ENCODE measurements around the gene CHST11. TPM values are rescaled to one million over a fixed set of nuclear protein-coding genes. Genes with fewer than 3 reads are reported as not detected.

Gene CHST11
- total and polyA plus RNA-seq, 2 of the 4 experiments (the other 2 are of a cell fraction) = 1.4 to 2.7 TPM

DNA sequence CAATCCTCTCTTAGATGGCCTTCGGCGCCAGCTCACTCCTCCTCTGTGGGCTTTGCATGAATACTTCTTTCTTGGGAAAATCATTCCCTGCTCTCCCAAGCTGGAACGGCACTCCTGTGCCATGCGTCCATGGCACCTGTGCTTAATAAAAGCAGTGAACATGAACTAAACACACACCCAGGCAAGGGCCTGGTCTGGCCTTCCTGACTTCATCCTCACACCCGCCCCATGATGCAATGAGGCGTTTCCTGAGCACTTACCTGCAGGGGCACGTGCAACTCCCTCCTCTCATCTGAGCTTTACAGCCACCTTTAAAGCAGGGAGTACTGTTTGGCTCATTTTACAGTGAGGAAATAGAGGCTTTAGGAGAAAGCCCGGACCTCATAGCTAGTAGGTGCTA, 281.6 kb downstream of the CHST11 start:
- 100% methylated on average over 1 of the region's 8 CpGs; no CpG with 5 or more reads in 1 of the 2 experiments for WGBS, 2 experiments (ENCODE audit: extremely low coverage in 2 of 2, insufficient read length in 1 of 2)
- no TSS peak for BruUV-seq (replicated peaks)
- Histone ChIP-seq H3K27me3 (ENCODE audit: control insufficient read depth, insufficient read depth, low read length) (peaks cover 12% of the 10 kb centered on the region), H3K18ac (ENCODE audit: low read depth, low read length) (no peak overlapping the region), H3K4me3 (ENCODE audit: insufficient read depth, low read depth, low read length) (no peak overlapping the region), H2AK9ac (replicated peaks; ENCODE audit: low read depth, low read length, poor library complexity) (no peak overlapping the region), H2AK5ac (ENCODE audit: low read depth, low read length) (no peak overlapping the region), H2BK15ac (ENCODE audit: low read depth, low read length) (no peak overlapping the region), H3K27ac (ENCODE audit: insufficient read depth, low read length) (no peak overlapping the region), H3K9me1 (ENCODE audit: insufficient read depth, low read length) (peaks cover 3% of the 10 kb centered on the region; the same call in 1 of the 2 replicates), H3K9me3 (ENCODE audit: control insufficient read depth, insufficient read depth, low read length) (no peaks in the 10 kb centered on the region), H4K20me1 (ENCODE audit: insufficient read depth, low read length) (no peaks in the 10 kb centered on the region; the same call in 1 of the 2 replicates), H3K4me1 (ENCODE audit: control insufficient read depth, insufficient read depth, low read length) (no peaks in the 10 kb centered on the region; the same call in 1 of the 2 replicates), H2BK5ac (ENCODE audit: low read depth, low read length, poor library complexity, severe bottlenecking) (no peak overlapping the region), H3K4ac (ENCODE audit: low read depth, low read length) (no peak overlapping the region), H4K5ac (ENCODE audit: low read depth, low read length) (no peak overlapping the region), H3K23ac (ENCODE audit: low read depth, low read length) (no peak overlapping the region), H4K8ac (ENCODE audit: low read depth in 2 of 2, low read length in 2 of 2) (no peak overlapping the region), H2AFZ (replicated peaks; ENCODE audit: low read length, poor library complexity) (no peak overlapping the region), H3K4me2 (ENCODE audit: low read depth, low read length) (no peak overlapping the region), H3K9ac (ENCODE audit: low read depth, low read length) (no peak overlapping the region), H3K56ac (ENCODE audit: extremely low read depth, insufficient read depth, low read length) (no peak overlapping the region), H3K36me3 (ENCODE audit: control insufficient read depth, insufficient read depth, low read length) (no peaks in the 10 kb centered on the region), H2BK120ac (ENCODE audit: low read depth, low read length) (no peak overlapping the region), H3K79me1 (ENCODE audit: low read depth in 1 of 2, low read length in 2 of 2) (no peaks in the 10 kb centered on the region), H3K14ac (replicated peaks; ENCODE audit: low read depth, low read length) (no peak overlapping the region), H2BK20ac (ENCODE audit: low read depth, low read length) (no peak overlapping the region), H4K91ac (ENCODE audit: insufficient read depth, low read depth, low read length) (no peak overlapping the region)
- CTCF ChIA-PET = no interaction called here
- intact Hi-C loops (cut with micrococcal nuclease) = no loop called here
- POLR2A ChIA-PET (ENCODE audit: unreplicated experiment) = interaction anchor here (0.8 kb wide), 1 partner anchor 10 kb away, joined by 3 read pairs; no protein-coding TSS in a partner anchor
- dilution Hi-C loops (cut with HindIII; ENCODE audit: low sequenced_read_pairs, unreplicated experiment) = no loop called here
- DNase-seq (no peak), ATAC-seq (ENCODE audit: low read depth) (no peak)
- in situ Hi-C loops (cut with MboI; ENCODE audit: low sequenced_read_pairs) = no loop called here
- no peak for TF ChIP-seq BHLHE40 (IDR thresholded peaks at IDR 0.05; ENCODE audit: low read depth, low read length)
